GM19193 (cell line): ENCODE data around the gene TIMP2.

ENCODE experiments used
- POLR2A ChIP-seq: IDR thresholded peaks from 4 replicates; pipeline ENCODE4 v1.6.1; 2011; ENCODE audit not compliant: insufficient read depth, insufficient read length; ENCODE audit errors: extremely low read depth

TIMP2 gene

DNA sequence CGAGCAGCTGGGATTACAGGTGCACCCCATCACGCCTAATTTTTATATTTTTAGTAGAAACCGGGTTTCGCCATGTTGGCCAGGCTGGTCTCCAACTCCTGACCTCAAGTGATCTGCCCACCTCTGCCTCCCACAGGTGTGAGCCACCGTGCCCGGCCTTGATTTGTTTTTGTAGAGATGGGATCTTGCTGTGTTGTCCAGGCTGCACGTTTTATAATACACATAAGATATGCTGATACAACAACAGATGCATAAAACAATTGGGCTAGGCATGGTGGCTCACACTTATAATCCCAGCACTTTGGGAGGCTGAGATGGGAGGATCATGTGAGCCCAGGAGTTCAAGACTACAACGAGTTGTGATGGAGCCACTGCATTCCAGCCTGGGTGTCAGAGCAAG lies 90.6 kb downstream of the TIMP2 start:
- no peak for TF ChIP-seq POLR2A

- no peak for TF ChIP-seq POLR2A
Observed at GRCh38 chr17:78832541-78832810, 92.7 kb downstream of the TIMP2 start.

- TF ChIP-seq POLR2A: no peak
Observed at GRCh38 chr17:78831688-78832540, 93.3 kb downstream of the TIMP2 start.

DNA sequence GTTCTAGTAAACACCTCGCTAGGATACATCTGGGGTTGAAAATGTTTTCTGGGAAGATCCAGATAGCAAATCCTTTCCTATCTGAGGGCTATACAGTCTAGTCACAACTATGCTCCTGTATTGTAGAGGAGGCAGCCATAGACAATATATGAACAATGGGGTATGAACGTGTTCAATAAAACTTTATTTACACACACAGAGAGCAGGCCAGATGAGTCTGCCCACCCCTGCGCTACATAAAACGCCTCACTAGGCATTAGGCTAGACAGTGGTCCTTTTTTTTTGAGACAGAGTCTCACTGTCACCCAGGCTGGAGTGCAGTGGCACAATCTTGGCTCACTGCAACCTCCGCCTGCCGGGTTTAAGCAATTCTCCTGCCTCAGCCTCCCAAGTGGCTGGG lies 95.7 kb downstream of the TIMP2 start:
- TF ChIP-seq POLR2A: no peak

DNA sequence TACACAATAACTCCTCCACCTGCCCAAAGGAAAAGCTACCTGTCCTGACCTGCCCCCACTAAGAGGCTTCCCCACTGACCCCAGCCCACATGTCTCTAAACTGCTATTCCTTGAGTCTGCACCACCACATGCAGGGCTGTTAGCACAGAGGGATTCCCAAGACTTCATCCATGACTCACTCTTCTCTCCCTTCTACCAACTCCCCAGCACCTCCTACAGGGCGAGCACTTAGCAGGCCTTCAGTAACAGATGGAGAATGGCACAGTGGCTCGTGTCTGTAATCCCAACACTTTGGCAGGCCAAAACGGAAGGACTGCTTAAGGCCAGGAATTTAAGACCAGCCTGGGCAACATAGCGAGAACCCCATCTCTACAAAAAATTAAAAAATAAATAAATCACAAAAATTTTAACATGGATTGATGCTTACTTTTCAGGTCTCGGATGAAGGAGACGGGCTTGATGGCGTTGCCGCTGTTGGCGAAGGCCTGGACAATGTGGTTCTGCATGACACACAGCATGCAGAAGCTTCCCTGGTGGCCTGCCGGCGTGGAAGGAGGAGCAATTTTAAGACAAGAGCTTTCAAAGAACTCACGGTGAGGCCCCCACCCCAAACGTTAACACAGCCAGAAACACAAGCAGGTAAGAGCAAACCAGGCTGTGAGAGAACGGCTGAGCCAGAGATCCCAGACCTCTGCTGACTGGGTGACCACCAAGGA lies 96.6 kb downstream of the TIMP2 start:
- no peak for TF ChIP-seq POLR2A

- no peak for TF ChIP-seq POLR2A
Observed at GRCh38 chr17:78826836-78827509, 98.2 kb downstream of the TIMP2 start.

GRCh38 chr17:78826421-78826820 lies 98.8 kb downstream of the TIMP2 start:
- no peak for TF ChIP-seq POLR2A

DNA sequence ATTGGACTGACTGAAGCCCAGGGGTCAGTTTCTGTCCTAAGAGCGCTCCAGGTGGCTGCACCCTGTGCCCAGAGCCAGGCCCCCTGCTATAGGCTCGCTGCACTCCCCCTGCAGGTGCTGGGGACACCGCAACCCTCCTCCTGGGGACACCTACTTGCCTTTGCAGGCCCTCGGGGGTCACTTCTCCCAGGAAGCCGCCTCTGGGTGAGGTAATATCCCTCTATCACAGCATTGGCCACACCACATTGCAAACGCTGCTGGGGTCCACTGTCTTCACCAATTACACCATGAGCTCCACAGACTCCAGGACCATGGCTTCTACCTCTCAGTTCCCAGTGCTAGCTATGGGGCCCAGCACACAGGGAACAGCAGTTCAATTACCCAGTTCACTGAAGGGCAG lies 99.5 kb downstream of the TIMP2 start:
- no peak for TF ChIP-seq POLR2A

DNA sequence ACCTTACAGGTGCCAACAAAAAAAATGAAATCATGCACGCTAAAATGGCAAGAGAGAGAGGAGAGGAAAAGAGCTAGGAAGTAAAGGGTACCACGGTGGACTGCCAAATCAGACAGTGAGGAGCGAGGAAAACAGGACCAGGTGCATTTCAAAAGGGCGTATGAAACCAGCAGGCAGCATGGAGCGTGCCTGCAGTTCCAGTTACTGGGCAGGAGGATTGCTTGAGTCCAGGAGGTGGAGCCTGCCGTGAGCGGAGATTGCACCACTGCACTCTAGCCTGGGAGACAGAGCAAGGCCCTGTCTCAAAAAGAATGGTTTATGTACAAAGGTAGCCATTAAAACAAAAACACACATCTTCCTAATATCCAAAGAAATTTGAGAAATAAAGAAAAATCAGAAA lies 100.9 kb downstream of the TIMP2 start:
- no peak for TF ChIP-seq POLR2A

- TF ChIP-seq POLR2A: no peak
Observed at GRCh38 chr17:78823282-78824046, 101.7 kb downstream of the TIMP2 start.

DNA sequence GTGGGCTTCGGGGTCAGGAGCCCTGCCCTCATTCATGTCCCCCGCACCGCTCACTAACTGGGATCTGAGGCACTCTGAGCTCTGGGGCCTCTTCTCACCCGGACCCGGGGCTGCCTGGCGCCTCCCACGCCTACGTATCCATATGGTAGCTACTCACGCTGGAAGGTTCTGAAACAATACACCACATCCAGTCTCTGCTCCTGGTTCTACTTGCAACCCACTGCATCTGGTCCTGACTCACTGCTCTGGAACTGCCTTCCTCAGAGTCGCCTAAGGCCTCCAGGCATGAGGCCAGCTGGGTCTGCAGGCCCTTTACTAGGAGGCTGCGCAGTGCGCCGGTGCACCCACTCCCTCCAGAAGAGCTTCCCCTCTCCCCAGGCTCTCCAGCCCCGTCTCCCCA lies 102.6 kb downstream of the TIMP2 start:
- no peak for TF ChIP-seq POLR2A

GRCh38 chr17:78821961-78822360 lies 103.2 kb downstream of the TIMP2 start:
- no peak for TF ChIP-seq POLR2A

DNA sequence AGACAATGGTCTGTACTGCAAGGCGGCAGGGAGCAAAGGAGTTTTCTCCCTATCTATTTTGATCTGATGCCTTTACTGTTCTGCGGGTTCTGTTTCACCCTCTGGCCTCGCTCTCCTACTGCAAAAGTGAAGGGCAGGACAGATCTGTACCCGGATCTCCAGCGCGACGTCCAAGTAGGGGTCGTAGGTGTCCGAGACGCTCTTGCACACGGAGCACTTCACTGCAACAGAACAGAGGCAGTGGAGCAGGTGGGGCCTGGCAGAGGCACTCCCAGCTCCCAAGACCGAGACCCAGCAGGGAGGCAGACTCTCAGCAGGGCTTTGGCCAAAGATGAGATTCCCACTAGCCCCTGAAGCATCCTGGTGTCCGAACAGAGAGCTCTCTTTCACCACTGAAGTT lies 104.3 kb downstream of the TIMP2 start:
- TF ChIP-seq POLR2A: no peak

GRCh38 chr17:78819806-78820792 lies 105.1 kb downstream of the TIMP2 start:
- TF ChIP-seq POLR2A: no peak

DNA sequence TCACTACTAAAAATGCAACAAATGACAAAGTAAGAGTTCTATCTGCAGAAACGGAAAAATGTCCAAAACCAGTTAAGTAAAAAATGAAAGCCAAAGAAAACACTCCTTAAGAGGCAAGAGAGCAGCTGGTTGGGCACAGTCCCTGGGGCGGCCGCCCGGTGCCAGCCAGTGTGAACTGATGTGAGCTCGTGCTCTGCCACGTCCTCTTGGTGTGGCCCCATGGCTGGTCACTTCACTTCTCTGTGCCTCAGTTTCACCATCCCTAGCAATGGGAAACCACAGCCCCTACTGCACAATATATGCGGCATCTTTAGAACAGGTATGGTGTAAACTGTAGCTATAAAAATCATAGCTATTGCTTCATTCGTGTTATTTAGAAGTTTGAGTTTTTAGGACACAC lies 105.8 kb downstream of the TIMP2 start:
- no peak for TF ChIP-seq POLR2A

GRCh38 chr17:78818932-78819331 lies 106.3 kb downstream of the TIMP2 start:
- no peak for TF ChIP-seq POLR2A
